Measurements from ENCODE around the gene WSCD2. TPM values are rescaled to one million over a fixed set of nuclear protein-coding genes. Genes with fewer than 3 reads are reported as not detected.

Gene WSCD2
- total and polyA plus RNA-seq, 2 of the 4 experiments (the other 2 are of a cell fraction) = not detected

DNA sequence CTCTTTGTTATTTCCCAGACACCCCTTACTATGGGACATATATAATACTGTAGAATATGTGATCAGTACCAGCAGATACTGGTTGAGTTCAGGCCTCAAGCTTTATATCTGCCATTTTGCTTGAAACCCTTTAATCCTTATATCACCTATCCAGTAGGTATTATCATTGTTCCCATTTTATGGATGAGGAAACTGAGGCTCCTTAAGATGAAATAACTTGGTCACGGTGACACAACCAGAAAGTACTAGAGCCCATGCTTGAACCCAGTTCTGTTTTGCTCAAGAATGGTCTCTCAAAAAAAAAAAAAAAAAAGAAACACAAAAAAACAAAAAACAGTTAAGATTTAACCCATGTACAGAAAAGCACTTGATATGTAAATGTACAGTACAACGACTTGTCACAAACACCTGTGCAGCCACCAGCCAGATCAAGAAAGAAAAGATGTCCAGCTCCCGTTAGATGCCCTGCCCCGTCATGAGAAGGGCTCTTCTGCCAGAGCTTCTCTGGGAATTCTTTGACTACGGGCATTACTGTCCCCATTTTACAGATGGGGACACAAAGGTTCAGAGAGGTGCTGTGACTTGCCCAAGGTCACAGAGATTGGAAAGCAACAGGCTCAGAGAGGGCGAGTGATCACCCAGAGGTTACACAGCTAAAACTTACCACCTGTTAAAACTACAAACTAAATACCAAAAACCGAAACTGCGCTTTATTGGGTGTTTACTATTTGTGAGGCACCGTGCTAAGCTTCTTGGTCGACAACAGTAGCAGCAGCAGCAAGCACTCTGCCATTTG, 669 bp upstream of the WSCD2 start:
- Histone ChIP-seq H4K5ac (ENCODE audit: low read depth, low read length) (no peak overlapping the region), H3K4me1 (ENCODE audit: control insufficient read depth, insufficient read depth, low read length) (no peaks in the 10 kb centered on the region), H3K79me1 (ENCODE audit: low read depth in 1 of 2, low read length in 2 of 2) (no peaks in the 10 kb centered on the region), H3K27me3 (ENCODE audit: control insufficient read depth, insufficient read depth, low read length) (no peaks in the 10 kb centered on the region; the same call in 1 of the 2 replicates), H2AK5ac (ENCODE audit: low read depth, low read length) (no peak overlapping the region), H2BK15ac (ENCODE audit: low read depth, low read length) (no peak overlapping the region), H3K4ac (ENCODE audit: low read depth, low read length) (no peak overlapping the region), H3K9ac (ENCODE audit: low read depth, low read length) (no peak overlapping the region), H3K4me2 (ENCODE audit: low read depth, low read length) (no peak overlapping the region), H3K4me3 (ENCODE audit: insufficient read depth, low read depth, low read length) (no peak overlapping the region), H3K9me3 (ENCODE audit: control insufficient read depth, insufficient read depth, low read length) (no peaks in the 10 kb centered on the region), H3K9me1 (ENCODE audit: insufficient read depth, low read length) (no peaks in the 10 kb centered on the region), H3K18ac (ENCODE audit: low read depth, low read length) (no peak overlapping the region), H3K36me3 (ENCODE audit: control insufficient read depth, insufficient read depth, low read length) (no peaks in the 10 kb centered on the region), H3K14ac (replicated peaks; ENCODE audit: low read depth, low read length) (no peak overlapping the region), H2AK9ac (replicated peaks; ENCODE audit: low read depth, low read length, poor library complexity) (no peak overlapping the region), H3K23ac (ENCODE audit: low read depth, low read length) (no peak overlapping the region), H2BK5ac (ENCODE audit: low read depth, low read length, poor library complexity, severe bottlenecking) (no peak overlapping the region), H2BK20ac (ENCODE audit: low read depth, low read length) (no peak overlapping the region), H2AFZ (replicated peaks; ENCODE audit: low read length, poor library complexity) (no peak overlapping the region), H3K27ac (ENCODE audit: insufficient read depth, low read length) (no peak overlapping the region), H4K8ac (ENCODE audit: low read depth in 2 of 2, low read length in 2 of 2) (no peak overlapping the region), H2BK120ac (ENCODE audit: low read depth, low read length) (no peak overlapping the region), H4K20me1 (ENCODE audit: insufficient read depth, low read length) (no peaks in the 10 kb centered on the region), H3K56ac (ENCODE audit: extremely low read depth, insufficient read depth, low read length) (no peak overlapping the region), H4K91ac (ENCODE audit: insufficient read depth, low read depth, low read length) (no peak overlapping the region)
- 59% methylated on average over 3 of the region's 10 CpGs; no CpG with 5 or more reads in 1 of the 2 experiments for WGBS, 2 experiments (ENCODE audit: extremely low coverage in 2 of 2, insufficient read length in 1 of 2)
- CTCF ChIA-PET = no interaction called here
- no peak for DNase-seq
- dilution Hi-C loops (cut with HindIII; ENCODE audit: low sequenced_read_pairs, unreplicated experiment) (no loop called here), intact Hi-C loops (cut with micrococcal nuclease) (no loop called here), in situ Hi-C loops (cut with MboI; ENCODE audit: low sequenced_read_pairs) (no loop called here)
- no peak for TF ChIP-seq RAD21 (IDR thresholded peaks at IDR 0.05; ENCODE audit: low read length)
- no peak for TF ChIP-seq CEBPB (IDR thresholded peaks at IDR 0.05; ENCODE audit: low read depth, low read length)
- TF ChIP-seq MXI1 (IDR thresholded peaks at IDR 0.05; ENCODE audit: borderline replicate concordance, low read depth, low read length) = no peak
- no peak for TF ChIP-seq BHLHE40 (IDR thresholded peaks at IDR 0.05; ENCODE audit: low read depth, low read length)
- TF ChIP-seq CTCF (conservative IDR thresholded peaks at IDR 0.05; ENCODE audit: low read depth, low read length) = no peak
- TF ChIP-seq POLR2A (IDR thresholded peaks at IDR 0.05; ENCODE audit: low read depth, low read length) = no peak
- TF ChIP-seq ELK1 (IDR thresholded peaks at IDR 0.05; ENCODE audit: borderline replicate concordance, low read depth, low read length) = no peak
- no peak for TF ChIP-seq USF2 (IDR thresholded peaks at IDR 0.05; ENCODE audit: low read depth, low read length)
- TF ChIP-seq CHD1 (IDR thresholded peaks at IDR 0.05; ENCODE audit: low read depth, low read length) = no peak
- no peak for TF ChIP-seq RCOR1 (IDR thresholded peaks at IDR 0.05; ENCODE audit: insufficient replicate concordance, low read length)
- no peak for TF ChIP-seq SMC3 (IDR thresholded peaks at IDR 0.05; ENCODE audit: low read depth, low read length)
- no peak for TF ChIP-seq RFX5 (IDR thresholded peaks at IDR 0.05; ENCODE audit: low read depth, low read length)
- no peak for TF ChIP-seq MAFK (IDR thresholded peaks at IDR 0.05; ENCODE audit: low read depth, low read length)
- TF ChIP-seq MAZ (IDR thresholded peaks at IDR 0.05; ENCODE audit: borderline replicate concordance, low read depth, low read length) = no peak
- TF ChIP-seq NFE2L2 (IDR thresholded peaks at IDR 0.05; ENCODE audit: low read depth, low read length) = no peak
- no peak for TF ChIP-seq FOS (IDR thresholded peaks at IDR 0.05; ENCODE audit: low read depth, low read length)
- no TSS peak for BruUV-seq (replicated peaks)
- ATAC-seq (ENCODE audit: low read depth) = no peak
- POLR2A ChIA-PET (ENCODE audit: unreplicated experiment) = no interaction called here

Measured in IMR-90 (cell line).